Erythroblast (primary cell): ENCODE data around the gene WBP2.

Experiments used
- GATA1 ChIP-seq: IDR thresholded peaks from 2 replicates; pipeline ENCODE4 v1.6.1; 2011; ENCODE audit warnings: low read depth, mild to moderate bottlenecking, control low read depth, low read length, moderate library complexity
- POLR2A ChIP-seq: IDR thresholded peaks from 2 replicates; pipeline ENCODE4 v1.6.1; 2011; ENCODE audit warnings: mild to moderate bottlenecking, low read length

- no peak for TF ChIP-seq POLR2A
- TF ChIP-seq GATA1: no peak
Measured at GRCh38 chr17:75820094-75821080, 34.7 kb downstream of the WBP2 start.
